Natural killer cell (primary cell): ENCODE data around the gene DAPK1. TPM values are rescaled to one million over a fixed set of nuclear protein-coding genes. Genes with fewer than 3 reads are reported as not detected.

Experiments used
- ATAC-seq, 3 donors: fragments of 150-1000 bp in 2 of 3; fragments of 200-7000 bp in 1 of 3; cut with Tn5 transposase; 1 replicate in 1 of 3; 2 replicates in 2 of 3; pipeline ENCODE4 v1.10.0; 2021; ENCODE audit warnings: mild to moderate bottlenecking in 2 of 3, moderate library complexity in 2 of 3
- DNase-seq, 2 donors: peaks; one replicate each; pipeline versions ENCODE4 v3.0.0 to v3.0.0-alpha.2; 2013 to 2021; ENCODE audit warnings: mixed read lengths in 1 of 2
- H3K27ac ChIP-seq: one replicate; pipeline ENCODE4 v1.5.1; 2013; ENCODE audit warnings: mild to moderate bottlenecking, low read length
- H3K27me3 ChIP-seq: one replicate; pipeline ENCODE4 v1.6.1; 2013; ENCODE audit warnings: low read length; ENCODE audit not compliant: control insufficient read depth, insufficient read depth
- H3K36me3 ChIP-seq: one replicate; pipeline ENCODE4 v1.6.1; 2013; ENCODE audit warnings: low read length; ENCODE audit not compliant: control insufficient read depth, insufficient read depth
- H3K4me1 ChIP-seq: one replicate; pipeline ENCODE4 v1.6.1; 2013; ENCODE audit warnings: low read length; ENCODE audit not compliant: control insufficient read depth, insufficient read depth
- H3K4me3 ChIP-seq: one replicate; pipeline ENCODE4 v1.5.1; 2013; ENCODE audit warnings: low read length
- H3K9me3 ChIP-seq: one replicate; pipeline ENCODE4 v1.6.1; 2013; ENCODE audit warnings: low read length; ENCODE audit not compliant: control insufficient read depth, insufficient read depth
- H3K27ac Mint-ChIP-seq, 2 donors: one replicate each; pipeline ENCODE4 v1.8.0; 2022; ENCODE audit warnings: mild to moderate bottlenecking in 2 of 2, mixed read lengths in 2 of 2, moderate library complexity in 1 of 2
- H3K27me3 Mint-ChIP-seq, 2 donors: one replicate each; pipeline ENCODE4 v1.8.0; 2022; ENCODE audit warnings: low read depth in 2 of 2, mixed read lengths in 2 of 2
- H3K36me3 Mint-ChIP-seq: one replicate; pipeline ENCODE4 v1.8.0; 2022; ENCODE audit warnings: mixed read lengths
- H3K4me1 Mint-ChIP-seq, 2 donors: one replicate each; pipeline ENCODE4 v1.8.0; 2022; ENCODE audit warnings: mixed read lengths in 2 of 2
- H3K4me3 Mint-ChIP-seq: one replicate; pipeline ENCODE4 v1.8.0; 2022; ENCODE audit warnings: mild to moderate bottlenecking, moderate library complexity, mixed read lengths
- H3K9me3 Mint-ChIP-seq, 2 donors: one replicate each; pipeline ENCODE4 v1.8.0; 2022; ENCODE audit warnings: mixed read lengths in 2 of 2
- WGBS: methylation state at CpG from one replicate; pipeline ENCODE4 v1.1.7; 2013; ENCODE audit warnings: missing lambda C conversion rate; ENCODE audit not compliant: insufficient coverage; 5-methylcytosine and 5-hydroxymethylcytosine counted together
- intact Hi-C: fragments of 100-400 bp; cut with micrococcal nuclease; formaldehyde crosslinking; loops from one replicate; pipeline ENCODE4 v1.14.2; 2022
- total RNA-seq, 4 donors: library from RNA; stranded (reverse); fragments of 120-200 nt in 1 of 4; gene quantifications; one replicate each; pipeline versions ENCODE4 v1.2.3 to v1.2.4, GENCODE V29; 2013 to 2022
- TF ChIP-seq, protein P1 (sequence below): fragments of 200-600 bp; IDR thresholded peaks from one replicate; pipeline ENCODE4 v1.8.0; 2022; ENCODE audit warnings: antibody characterized with exemption

DAPK1 gene
- total RNA-seq, 3 donors from 2014 or later (not counting 1 experiment from before 2014, with no cell fraction given) = 12.2 to 26.5 (median 22.7) TPM

DNA sequence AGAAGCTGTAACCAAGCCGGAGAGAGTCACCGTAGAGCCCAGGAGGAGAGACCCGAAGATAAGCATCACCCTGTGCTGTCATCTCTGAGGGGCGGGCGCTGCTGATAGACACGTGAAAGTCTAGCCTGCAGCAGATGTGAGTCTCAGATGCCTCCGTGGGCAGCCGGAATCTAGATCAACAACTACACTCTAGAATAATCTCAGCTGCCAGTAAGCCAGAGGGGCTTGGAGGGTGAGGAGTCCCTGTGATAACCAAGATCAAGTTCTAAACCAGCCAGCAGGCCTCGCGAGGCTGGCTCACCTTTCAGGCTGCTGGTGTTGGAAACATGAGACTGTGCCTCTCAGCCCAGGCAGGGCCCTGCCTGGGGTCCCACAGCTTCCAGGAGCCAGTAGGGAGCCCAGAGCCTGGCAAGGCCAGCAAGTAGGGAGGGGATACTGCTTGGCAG lies 54.1 kb downstream of the DAPK1 start:
- Mint-ChIP-seq H3K9me3 (no peaks in the 10 kb centered on the region), H3K27me3 (no peaks in the 10 kb centered on the region), H3K4me3 (no peak overlapping the region), H3K36me3 (no peaks in the 10 kb centered on the region), H3K4me1 (peaks cover 5 to 7% of the 10 kb centered on the region in 2 donors), H3K27ac (no peak overlapping the region)
- H3K27me3 ChIP-seq = no peaks in the 10 kb centered on the region
- no peaks in the 10 kb centered on the region for H3K36me3 ChIP-seq
- no peak for ATAC-seq
- 87% methylated on average over 9 of the region's 10 CpGs for WGBS
- TF ChIP-seq, protein P1, sequence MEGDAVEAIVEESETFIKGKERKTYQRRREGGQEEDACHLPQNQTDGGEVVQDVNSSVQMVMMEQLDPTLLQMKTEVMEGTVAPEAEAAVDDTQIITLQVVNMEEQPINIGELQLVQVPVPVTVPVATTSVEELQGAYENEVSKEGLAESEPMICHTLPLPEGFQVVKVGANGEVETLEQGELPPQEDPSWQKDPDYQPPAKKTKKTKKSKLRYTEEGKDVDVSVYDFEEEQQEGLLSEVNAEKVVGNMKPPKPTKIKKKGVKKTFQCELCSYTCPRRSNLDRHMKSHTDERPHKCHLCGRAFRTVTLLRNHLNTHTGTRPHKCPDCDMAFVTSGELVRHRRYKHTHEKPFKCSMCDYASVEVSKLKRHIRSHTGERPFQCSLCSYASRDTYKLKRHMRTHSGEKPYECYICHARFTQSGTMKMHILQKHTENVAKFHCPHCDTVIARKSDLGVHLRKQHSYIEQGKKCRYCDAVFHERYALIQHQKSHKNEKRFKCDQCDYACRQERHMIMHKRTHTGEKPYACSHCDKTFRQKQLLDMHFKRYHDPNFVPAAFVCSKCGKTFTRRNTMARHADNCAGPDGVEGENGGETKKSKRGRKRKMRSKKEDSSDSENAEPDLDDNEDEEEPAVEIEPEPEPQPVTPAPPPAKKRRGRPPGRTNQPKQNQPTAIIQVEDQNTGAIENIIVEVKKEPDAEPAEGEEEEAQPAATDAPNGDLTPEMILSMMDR = no peak
- no peak overlapping the region for H3K27ac ChIP-seq
- no peaks in the 10 kb centered on the region for H3K9me3 ChIP-seq
- intact Hi-C loops = no loop called here
- DNase-seq = no peak
- H3K4me3 ChIP-seq = no peak overlapping the region
- H3K4me1 ChIP-seq = peaks cover 4% of the 10 kb centered on the region

- Mint-ChIP-seq H3K27me3 (peaks cover 0 to 2% of the 10 kb centered on the region in 2 donors), H3K4me3 (no peak overlapping the region), H3K36me3 (no peaks in the 10 kb centered on the region), H3K4me1 (peaks cover 5 to 12% of the 10 kb centered on the region in 2 donors), H3K9me3 (no peaks in the 10 kb centered on the region), H3K27ac (no peak overlapping the region)
- Histone ChIP-seq H3K27ac (no peak overlapping the region), H3K27me3 (no peaks in the 10 kb centered on the region), H3K9me3 (no peaks in the 10 kb centered on the region), H3K4me3 (no peak overlapping the region), H3K4me1 (peaks cover 4% of the 10 kb centered on the region), H3K36me3 (no peaks in the 10 kb centered on the region)
- no peak for ATAC-seq
- WGBS = 80% methylated on average over 10 of the region's 11 CpGs
- TF ChIP-seq, protein P1 = no peak
- intact Hi-C loops = no loop called here
- DNase-seq = no peak
Measured at GRCh38 chr9:87554171-87554910, 56.7 kb downstream of the DAPK1 start.

DNA sequence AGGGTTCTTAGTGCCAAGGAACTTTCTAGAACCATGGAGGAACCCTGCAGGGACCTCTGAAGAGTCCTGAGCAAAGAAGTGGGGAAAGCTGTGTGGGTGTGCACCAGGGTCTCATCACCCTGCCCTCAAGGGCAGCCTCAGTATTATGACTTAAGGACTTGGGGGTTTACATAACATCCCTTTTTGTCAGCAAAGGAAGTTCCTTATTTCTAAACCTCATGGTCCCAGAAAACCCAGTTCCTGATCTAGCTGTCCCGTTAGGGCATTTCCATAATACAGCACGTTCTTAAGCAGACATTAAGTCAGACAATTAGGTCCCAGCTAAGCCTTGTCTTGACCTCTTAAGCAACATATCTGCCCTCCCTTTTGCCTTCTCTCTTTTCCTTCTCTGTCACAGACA lies 57.3 kb downstream of the DAPK1 start:
- TF ChIP-seq, protein P1 = no peak
- Mint-ChIP-seq H3K4me3 (no peak overlapping the region), H3K27me3 (peaks cover 0 to 2% of the 10 kb centered on the region in 2 donors), H3K4me1 (peaks cover 5 to 12% of the 10 kb centered on the region in 2 donors), H3K27ac (no peak overlapping the region), H3K9me3 (no peaks in the 10 kb centered on the region), H3K36me3 (no peaks in the 10 kb centered on the region)
- WGBS = 52% methylated on average over 2 of the region's 2 CpGs
- no peaks in the 10 kb centered on the region for H3K36me3 ChIP-seq
- DNase-seq = no peak
- H3K27me3 ChIP-seq = no peaks in the 10 kb centered on the region
- H3K4me3 ChIP-seq = no peak overlapping the region
- peaks cover 4% of the 10 kb centered on the region for H3K4me1 ChIP-seq
- no peak overlapping the region for H3K27ac ChIP-seq
- intact Hi-C loops = no loop called here
- ATAC-seq = peak in 1 of 3 donors; percentile 36
- no peaks in the 10 kb centered on the region for H3K9me3 ChIP-seq

DNA sequence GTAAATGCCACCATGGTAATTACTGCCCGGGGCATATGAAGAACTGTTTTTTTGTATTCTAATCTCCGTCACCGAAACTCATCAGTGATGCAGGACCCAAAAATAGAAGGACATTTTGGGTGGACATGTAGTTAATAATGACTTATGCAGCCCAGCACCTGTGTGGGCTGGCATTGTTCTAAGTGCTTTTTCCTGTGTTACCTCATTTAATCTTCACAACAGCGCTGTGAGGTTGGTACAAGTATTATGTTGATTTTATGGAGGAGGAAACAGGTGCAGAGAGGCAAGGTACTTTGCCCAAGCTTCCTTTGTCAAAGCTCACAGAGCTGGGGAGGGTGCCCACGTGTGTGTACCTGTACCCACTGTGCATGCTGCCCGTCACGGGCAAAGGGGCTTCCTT lies 58.4 kb downstream of the DAPK1 start:
- H3K4me3 Mint-ChIP-seq = no peak overlapping the region
- TF ChIP-seq, protein P1 = no peak
- H3K9me3 ChIP-seq = no peaks in the 10 kb centered on the region
- H3K27me3 Mint-ChIP-seq = peaks cover 0 to 2% of the 10 kb centered on the region in 2 donors
- intact Hi-C loops = no loop called here
- ATAC-seq (no peak), DNase-seq (no peak)
- 16% methylated on average over 7 of the region's 7 CpGs for WGBS
- H3K4me1 ChIP-seq = peaks cover 4% of the 10 kb centered on the region
- no peak overlapping the region for H3K27ac Mint-ChIP-seq
- no peaks in the 10 kb centered on the region for H3K36me3 Mint-ChIP-seq
- H3K36me3 ChIP-seq = no peaks in the 10 kb centered on the region
- no peaks in the 10 kb centered on the region for H3K27me3 ChIP-seq
- no peak overlapping the region for H3K4me3 ChIP-seq
- H3K4me1 Mint-ChIP-seq = peaks cover 5 to 12% of the 10 kb centered on the region in 2 donors
- H3K9me3 Mint-ChIP-seq = no peaks in the 10 kb centered on the region
- H3K27ac ChIP-seq = no peak overlapping the region
